CD4-positive, alpha-beta memory T cell (primary cell): Measurements from ENCODE around the gene ALDH3A2. TPM values are rescaled to one million over a fixed set of nuclear protein-coding genes. Genes with fewer than 3 reads are reported as not detected.

Experiments
- CTCF ChIA-PET: fragments of 350-600 bp; sonication (Branson Sonifier 250); formaldehyde crosslinking; loops from one replicate; lab custom pipeline; 2021; ENCODE audit warnings: inconsistent platforms; ENCODE audit not compliant: partially characterized antibody; lab: Charles Lee
- POLR2A ChIA-PET: fragments of 350-600 bp; sonication (Branson Sonifier 250); formaldehyde crosslinking; loops from one replicate; lab custom pipeline; 2021; ENCODE audit not compliant: partially characterized antibody; lab: Charles Lee
- DNase-seq, 5 donors: peaks; one replicate each; pipeline versions ENCODE4 v3.0.0 to v3.0.0-alpha.2; 2020 to 2022; ENCODE audit warnings: mixed read lengths in 1 of 5
- H3K27ac ChIP-seq: one replicate; pipeline ENCODE4 v1.7.0; 2013; ENCODE audit warnings: low read depth, low read length
- H3K27me3 ChIP-seq: 2 replicates; pipeline ENCODE4 v1.7.0; 2013; ENCODE audit warnings: mild to moderate bottlenecking, low read length, moderate library complexity; ENCODE audit not compliant: insufficient read depth
- H3K36me3 ChIP-seq: 2 replicates; pipeline ENCODE4 v1.7.0; 2013; ENCODE audit warnings: mild to moderate bottlenecking, low read length, moderate library complexity; ENCODE audit not compliant: insufficient read depth
- H3K4me1 ChIP-seq: 2 replicates; pipeline ENCODE4 v1.7.0; 2013; ENCODE audit warnings: mild to moderate bottlenecking, low read length, moderate library complexity; ENCODE audit not compliant: insufficient read depth
- H3K4me3 ChIP-seq, 2 donors: one replicate each; pipeline ENCODE4 v1.7.0; 2013; ENCODE audit warnings: low read length in 2 of 2, mild to moderate bottlenecking in 1 of 2
- H3K9me3 ChIP-seq, 2 donors: one replicate each; pipeline ENCODE4 v1.7.0; 2013; ENCODE audit warnings: low read length in 2 of 2, control low read depth in 1 of 2; ENCODE audit not compliant: control insufficient read depth in 1 of 2
- H3K27ac Mint-ChIP-seq, 7 donors: one replicate each; pipeline ENCODE4 v1.8.0; 2020 to 2021; ENCODE audit warnings: mixed read lengths in 7 of 7, mild to moderate bottlenecking in 6 of 7, inconsistent platforms in 3 of 7, moderate library complexity in 3 of 7
- H3K27me3 Mint-ChIP-seq, 2 donors: one replicate each; pipeline ENCODE4 v1.8.0; 2020 to 2021; ENCODE audit warnings: mixed read lengths in 2 of 2
- H3K36me3 Mint-ChIP-seq, 2 donors: one replicate each; pipeline ENCODE4 v1.8.0; 2020 to 2021; ENCODE audit warnings: mixed read lengths in 2 of 2, inconsistent platforms in 1 of 2, mild to moderate bottlenecking in 1 of 2
- H3K4me1 Mint-ChIP-seq, 4 donors: one replicate each; pipeline ENCODE4 v1.8.0; 2020 to 2021; ENCODE audit warnings: mixed read lengths in 4 of 4, mild to moderate bottlenecking in 1 of 4
- H3K4me3 Mint-ChIP-seq, 8 donors: one replicate each; pipeline ENCODE4 v1.8.0; 2020 to 2021; ENCODE audit warnings: mixed read lengths in 8 of 8, mild to moderate bottlenecking in 7 of 8, moderate library complexity in 6 of 8, inconsistent platforms in 3 of 8
- H3K9me3 Mint-ChIP-seq, 8 donors: one replicate each; pipeline ENCODE4 v1.8.0; 2020 to 2021; ENCODE audit warnings: mixed read lengths in 8 of 8, mild to moderate bottlenecking in 5 of 8, inconsistent platforms in 3 of 8, moderate library complexity in 1 of 8
- intact Hi-C: fragments of 100-400 bp; cut with micrococcal nuclease; formaldehyde crosslinking; loops from one replicate; pipeline ENCODE4 v1.15.1; 2023
- polyA plus RNA-seq, 2 donors: library from polyadenylated mRNA; unstranded; fragments of 300-500 nt; fragmentation: Illumina TruSeq; gene quantifications; one replicate each; pipeline ENCODE4 v1.2.3, GENCODE V29; 2021
- total RNA-seq, 2 experiments: library from RNA; stranded (reverse); gene quantifications; one replicate each; pipeline ENCODE4 v1.2.3, GENCODE V29; 2021

Gene ALDH3A2
- total and polyA plus RNA-seq, 4 experiments from 2014 or later: 19.7 to 52.5 (median 35.0) TPM

DNA sequence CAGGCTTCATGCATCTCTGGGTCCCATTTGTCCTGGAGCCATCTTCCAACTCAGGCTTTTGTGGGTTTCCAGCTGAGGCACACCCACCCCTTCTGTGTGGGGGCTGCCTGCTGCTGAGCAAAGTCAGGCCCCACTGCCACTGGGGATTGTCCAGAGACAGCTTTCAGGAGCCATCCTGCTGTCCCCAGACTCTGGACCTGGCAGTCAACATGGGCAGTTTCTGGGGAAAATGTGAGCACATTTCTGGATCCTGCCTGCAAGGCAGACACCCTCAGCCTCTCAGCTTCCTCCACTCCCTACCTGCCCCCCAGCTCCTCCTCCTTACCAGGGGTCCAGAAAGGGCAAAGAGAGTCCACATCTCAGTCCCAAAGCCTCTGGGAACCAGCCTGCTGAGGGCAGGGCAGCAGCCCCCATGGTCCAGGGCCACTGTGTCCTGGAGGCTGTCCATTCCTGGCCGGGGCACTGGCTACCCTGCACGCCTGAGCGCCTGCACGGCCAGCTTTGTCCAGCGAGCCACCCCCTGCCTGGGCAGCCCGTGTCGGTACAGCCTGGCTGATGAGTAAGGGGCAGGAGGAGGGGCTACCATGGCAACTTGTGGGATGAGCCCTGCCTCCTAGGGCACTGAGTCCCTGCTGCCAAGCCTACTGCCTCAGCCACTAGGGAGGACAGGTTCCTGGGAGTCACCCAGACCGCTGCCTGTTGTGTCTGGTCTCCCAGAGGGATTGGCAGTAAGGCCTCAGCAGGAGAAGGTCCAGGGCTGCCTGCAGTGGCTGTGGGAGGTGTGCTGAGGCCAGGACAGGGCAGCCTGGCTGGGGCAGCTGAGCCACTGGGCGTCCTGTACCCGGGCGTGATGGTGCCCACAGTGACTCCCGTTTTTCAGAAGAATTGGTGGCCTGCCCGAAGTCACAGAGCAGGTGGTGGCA is 67.8 kb downstream of the ALDH3A2 start, which contains the start of gene SLC47A2:
SLC47A2 (minus strand) TSS at position 477 of the 923 bp plus-strand sequence; CDS start at position 448, 29 bp downstream.
- H3K4me3 ChIP-seq: no peak within 1 kb of the TSS
- no peak within 1 kb of the TSS for H3K27ac ChIP-seq
- no peaks in the 10 kb centered on the region for H3K9me3 ChIP-seq
- Mint-ChIP-seq H3K4me1 (no peaks in the 10 kb centered on the region), H3K4me3 (no peak within 1 kb of the TSS), H3K36me3 (no peaks in the 10 kb centered on the region), H3K27ac (no peak within 1 kb of the TSS), H3K9me3 (no peaks in the 10 kb centered on the region), H3K27me3 (peaks cover 0 to 1% of the 10 kb centered on the region in 2 donors)
- intact Hi-C loops: no loop called here
- ChIA-PET CTCF (interaction anchor here (0.8 kb wide), 1 partner anchor 50 kb away, joined by 4 read pairs; no protein-coding TSS in a partner anchor), POLR2A (no interaction called here)
- no peaks in the 10 kb centered on the region for H3K4me1 ChIP-seq
- DNase-seq: no peak
- no peaks in the 10 kb centered on the region for H3K36me3 ChIP-seq
- H3K27me3 ChIP-seq: no peaks in the 10 kb centered on the region

DNA sequence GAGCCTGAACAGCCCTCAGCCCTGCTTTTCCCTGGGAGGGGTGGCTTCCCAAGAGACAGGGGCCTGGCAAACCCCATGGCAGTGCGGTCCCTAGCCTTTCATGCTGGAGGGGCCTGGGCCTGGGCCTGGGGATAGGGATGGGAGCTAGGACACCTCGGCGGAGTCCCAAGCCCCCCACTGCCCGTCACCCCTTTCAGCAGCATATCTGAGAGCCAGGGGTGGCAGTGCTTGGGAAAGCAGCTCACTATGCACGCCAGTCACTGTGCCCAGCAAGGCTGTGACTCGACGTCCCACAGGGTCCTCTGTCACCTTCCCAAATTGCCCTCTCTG is 68.4 kb downstream of the ALDH3A2 start:
- intact Hi-C loops: no loop called here
- Mint-ChIP-seq H3K4me3 (no peak overlapping the region), H3K27me3 (peaks cover 0 to 1% of the 10 kb centered on the region in 2 donors), H3K9me3 (no peaks in the 10 kb centered on the region), H3K4me1 (no peaks in the 10 kb centered on the region), H3K27ac (no peak overlapping the region), H3K36me3 (no peaks in the 10 kb centered on the region)
- H3K27me3 ChIP-seq: no peaks in the 10 kb centered on the region
- H3K27ac ChIP-seq: no peak overlapping the region
- ChIA-PET POLR2A (no interaction called here), CTCF (no interaction called here)
- H3K4me3 ChIP-seq: no peak overlapping the region
- no peaks in the 10 kb centered on the region for H3K4me1 ChIP-seq
- H3K9me3 ChIP-seq: no peaks in the 10 kb centered on the region
- no peak for DNase-seq
- H3K36me3 ChIP-seq: no peaks in the 10 kb centered on the region

DNA sequence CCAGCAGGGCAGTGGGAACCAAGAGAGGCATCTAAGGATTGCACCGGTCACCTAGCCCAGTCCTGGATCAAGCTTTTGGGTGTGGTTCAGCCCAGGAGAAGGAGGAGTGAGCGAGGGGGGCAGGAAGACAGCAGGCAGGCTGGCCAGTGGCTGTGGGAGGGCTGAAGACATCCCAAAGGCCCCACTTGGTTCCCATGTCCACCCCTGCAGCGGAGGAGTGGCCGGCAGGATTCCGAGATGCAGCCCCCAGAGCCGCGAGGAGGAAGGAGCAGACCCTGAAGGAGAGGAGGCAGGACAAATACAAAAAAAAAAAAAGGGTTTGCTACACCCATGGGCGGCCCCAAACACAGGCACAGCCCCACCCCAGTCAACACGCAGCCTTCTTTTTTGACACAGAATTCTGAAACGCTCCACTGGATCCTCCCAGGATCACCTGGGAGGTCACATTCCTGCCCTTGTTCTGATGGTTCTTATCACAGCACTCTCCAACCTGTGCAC is 68.9 kb downstream of the ALDH3A2 start:
- Mint-ChIP-seq H3K9me3 (peaks cover 0 to 3% (median 0%) of the 10 kb centered on the region in 8 donors), H3K27me3 (peaks cover 0 to 1% of the 10 kb centered on the region in 2 donors), H3K4me3 (no peak overlapping the region), H3K36me3 (no peaks in the 10 kb centered on the region), H3K27ac (peak overlapping the region in 2 of 7 donors; percentile 6 to 30), H3K4me1 (peaks cover 0 to 4% (median 0%) of the 10 kb centered on the region in 4 donors)
- no peak overlapping the region for H3K4me3 ChIP-seq
- H3K27ac ChIP-seq: no peak overlapping the region
- H3K36me3 ChIP-seq: no peaks in the 10 kb centered on the region
- ChIA-PET CTCF (interaction anchor here (1.3 kb wide), 1 partner anchor 27 kb away, joined by 3 read pairs; no protein-coding TSS in a partner anchor), POLR2A (no interaction called here)
- H3K9me3 ChIP-seq: no peaks in the 10 kb centered on the region
- no peak for DNase-seq
- no peaks in the 10 kb centered on the region for H3K4me1 ChIP-seq
- no peaks in the 10 kb centered on the region for H3K27me3 ChIP-seq
- intact Hi-C loops: no loop called here

DNA sequence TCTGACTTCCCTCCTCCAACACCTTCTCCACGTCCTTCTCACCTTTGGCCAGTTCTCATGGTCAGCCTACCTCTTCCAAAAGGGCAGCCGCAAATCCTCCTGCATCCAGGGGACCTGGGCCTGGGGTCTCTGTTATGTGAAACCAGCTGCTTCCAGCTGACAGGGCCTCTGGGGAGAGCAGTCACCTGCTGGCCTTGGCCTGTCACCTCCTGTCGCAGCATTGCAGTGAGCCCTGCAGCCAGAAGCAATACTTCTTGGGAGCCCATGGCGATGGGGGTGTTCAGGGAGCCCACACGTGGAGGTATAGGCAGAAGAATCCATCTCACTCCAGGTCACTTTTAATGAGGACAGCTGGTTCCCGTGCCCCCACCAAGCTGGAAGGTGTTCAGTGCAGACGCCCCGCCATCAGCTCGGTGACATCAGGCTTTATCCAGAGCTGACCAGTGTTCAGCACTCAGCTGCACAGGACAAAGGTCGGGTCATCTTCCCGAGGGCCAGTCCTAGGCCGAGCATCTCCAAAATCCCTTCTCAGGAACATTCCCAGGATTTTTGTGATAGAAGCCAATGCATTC is 69.6 kb downstream of the ALDH3A2 start:
- Mint-ChIP-seq H3K4me3 (no peak overlapping the region), H3K36me3 (no peaks in the 10 kb centered on the region), H3K27me3 (peaks cover 0 to 1% of the 10 kb centered on the region in 2 donors), H3K9me3 (peaks cover 0 to 3% (median 0%) of the 10 kb centered on the region in 8 donors), H3K27ac (peak overlapping the region in 1 of 7 donors; percentile 6), H3K4me1 (peaks cover 0 to 4% (median under 1%) of the 10 kb centered on the region in 4 donors)
- ChIA-PET CTCF (interaction anchor here (1.3 to 1.5 kb wide), 3 partner anchors 27 to 70 kb away, joined by 3 read pairs; no protein-coding TSS in a partner anchor), POLR2A (no interaction called here)
- Histone ChIP-seq H3K27ac (no peak overlapping the region), H3K4me1 (no peaks in the 10 kb centered on the region), H3K36me3 (no peaks in the 10 kb centered on the region), H3K27me3 (no peaks in the 10 kb centered on the region), H3K9me3 (no peaks in the 10 kb centered on the region), H3K4me3 (no peak overlapping the region)
- intact Hi-C loops: no loop called here
- DNase-seq: no peak

DNA sequence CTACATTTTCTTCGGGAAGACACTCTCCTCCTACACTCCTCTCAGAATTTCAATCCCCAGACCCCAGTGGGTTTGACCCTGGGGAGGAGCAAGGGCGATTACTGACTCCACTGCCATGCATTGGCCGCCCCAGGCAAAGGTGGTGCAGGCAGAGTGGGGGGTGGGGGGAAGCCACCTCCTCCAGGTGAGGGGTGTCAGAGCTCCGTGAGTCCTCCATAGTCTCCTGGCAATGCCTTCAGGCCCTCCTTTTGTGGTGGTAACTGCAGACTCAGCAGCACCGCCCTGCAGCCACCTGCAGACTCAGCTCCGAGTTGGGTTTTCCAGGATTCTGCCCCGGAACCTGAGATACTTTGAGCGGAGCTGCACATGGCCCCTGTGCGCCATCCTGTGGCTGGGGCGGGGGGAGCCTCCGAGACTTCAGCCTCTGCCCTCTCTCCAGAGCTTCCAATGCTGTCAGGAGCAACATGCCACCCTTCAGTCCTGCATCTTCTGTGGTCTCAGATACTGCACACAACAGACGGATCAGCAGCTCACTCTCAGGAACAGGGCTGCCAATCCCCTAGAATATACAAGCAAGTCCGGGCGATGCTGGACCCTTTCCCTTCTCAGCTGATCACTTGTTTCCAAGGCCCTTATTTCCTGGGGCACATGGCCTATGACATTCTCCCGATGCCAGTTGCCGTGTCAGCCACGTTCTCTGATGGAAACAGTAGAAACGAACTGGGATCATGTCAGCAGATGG is 70.2 kb downstream of the ALDH3A2 start:
- Histone ChIP-seq H3K4me3 (no peak overlapping the region), H3K4me1 (peaks cover 1% of the 10 kb centered on the region), H3K27me3 (no peaks in the 10 kb centered on the region), H3K36me3 (no peaks in the 10 kb centered on the region), H3K27ac (no peak overlapping the region), H3K9me3 (no peaks in the 10 kb centered on the region)
- intact Hi-C loops: no loop called here
- no peak for DNase-seq
- peaks cover under 1 to 6% (median 2%) of the 10 kb centered on the region in 4 donors for H3K4me1 Mint-ChIP-seq
- ChIA-PET CTCF (interaction anchor here (1.3 to 1.5 kb wide), 3 partner anchors 26 to 71 kb away, joined by 3 read pairs; no protein-coding TSS in a partner anchor), POLR2A (no interaction called here)
- H3K27ac Mint-ChIP-seq: no peak overlapping the region
- H3K4me3 Mint-ChIP-seq: no peak overlapping the region
- H3K36me3 Mint-ChIP-seq: no peaks in the 10 kb centered on the region
- H3K9me3 Mint-ChIP-seq: peaks cover 0 to 3% (median 0%) of the 10 kb centered on the region in 8 donors
- no peaks in the 10 kb centered on the region for H3K27me3 Mint-ChIP-seq

DNA sequence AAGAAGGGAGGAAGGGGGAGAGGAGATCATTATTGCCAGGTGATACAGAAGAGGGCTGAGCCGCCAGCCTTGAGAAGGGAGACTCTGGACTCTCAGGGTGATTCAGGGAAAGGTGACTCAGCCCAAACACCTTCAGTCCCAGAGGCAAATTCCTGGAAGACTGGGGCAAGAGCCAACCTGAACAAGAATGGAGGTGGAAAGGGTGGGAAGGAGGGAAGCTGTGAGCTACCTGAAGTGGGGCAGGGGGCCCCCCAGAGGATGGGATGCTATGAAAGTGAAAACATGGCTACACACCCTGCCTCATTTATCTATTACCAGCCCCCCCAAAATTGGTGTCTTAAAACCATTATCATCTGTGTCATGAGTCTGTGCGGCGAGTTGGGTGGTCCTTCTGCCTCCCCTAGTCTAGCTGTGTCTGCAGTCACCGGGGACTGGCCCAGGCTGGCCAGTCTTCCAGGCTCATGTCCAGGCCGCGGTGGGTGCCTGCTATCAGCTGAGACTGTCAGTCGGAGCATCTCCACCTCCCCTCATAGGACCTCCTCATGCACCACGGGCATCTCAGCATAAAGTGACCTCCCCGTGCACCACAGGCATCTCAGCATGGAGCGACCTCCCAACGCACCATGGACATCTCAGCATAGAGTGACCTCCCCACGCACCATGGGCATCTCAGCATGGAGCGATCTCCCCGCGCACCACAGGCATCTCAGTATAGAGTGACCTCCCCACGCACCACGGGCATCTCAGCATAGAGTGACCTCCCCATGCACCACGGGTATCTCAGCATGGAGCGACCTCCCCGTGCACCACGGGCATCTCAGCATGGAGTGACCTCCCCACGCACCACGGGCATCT is 71.0 kb downstream of the ALDH3A2 start:
- ChIA-PET CTCF (interaction anchor here (1.3 to 1.5 kb wide), 2 partner anchors 42 to 72 kb away, joined by 3 read pairs; no protein-coding TSS in a partner anchor), POLR2A (no interaction called here)
- Histone ChIP-seq H3K27me3 (no peaks in the 10 kb centered on the region), H3K4me3 (no peak overlapping the region), H3K36me3 (no peaks in the 10 kb centered on the region), H3K4me1 (peaks cover 9% of the 10 kb centered on the region), H3K9me3 (no peaks in the 10 kb centered on the region), H3K27ac (no peak overlapping the region)
- intact Hi-C loops: no loop called here
- H3K27me3 Mint-ChIP-seq: no peaks in the 10 kb centered on the region
- H3K36me3 Mint-ChIP-seq: no peaks in the 10 kb centered on the region
- H3K4me3 Mint-ChIP-seq: no peak overlapping the region
- H3K4me1 Mint-ChIP-seq: peaks cover 4 to 13% (median 9%) of the 10 kb centered on the region in 4 donors
- peaks cover 0 to 3% (median 0%) of the 10 kb centered on the region in 8 donors for H3K9me3 Mint-ChIP-seq
- peak overlapping the region in 4 of 7 donors; percentile 1 to 83 (median 65) for H3K27ac Mint-ChIP-seq
- no peak for DNase-seq
